NOMO-1 (cell line): Measurements from ENCODE around the gene NDUFS1.
"Not testable (repeated sequence)": the region's sequence is repeated elsewhere in the genome, so short reads cannot be mapped to it uniquely, and the experiment has no call there.

Source experiments
- DNase-seq, 2 experiments: peaks; one replicate each; lab custom pipeline; 2025; ENCODE audit not compliant: unreplicated experiment in 2 of 2; lab: John Stamatoyannopoulos, UW

NDUFS1 gene

GRCh38 chr2:206105541-206105940 is 53.7 kb downstream of the NDUFS1 start:
- DNase-seq = no peak

DNA sequence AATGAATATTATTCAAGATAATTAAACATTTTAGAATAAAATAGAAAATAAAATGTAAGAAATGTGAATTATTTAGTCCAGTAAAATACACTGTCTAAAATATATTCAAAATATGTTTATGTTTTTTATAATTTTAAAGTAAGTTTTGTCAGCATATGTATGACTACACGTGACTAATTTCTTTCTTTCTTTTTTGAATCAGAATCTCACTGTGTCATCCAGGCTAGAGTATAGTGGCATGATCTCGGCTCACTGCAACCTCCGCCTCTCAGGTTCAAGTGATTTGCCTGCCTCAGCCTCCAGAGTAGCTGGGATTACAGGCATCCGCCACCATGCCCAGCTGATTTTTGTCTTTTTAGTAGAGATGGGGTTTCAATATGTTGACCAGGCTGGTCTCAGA is 54.2 kb downstream of the NDUFS1 start:
- no peak for DNase-seq

DNA sequence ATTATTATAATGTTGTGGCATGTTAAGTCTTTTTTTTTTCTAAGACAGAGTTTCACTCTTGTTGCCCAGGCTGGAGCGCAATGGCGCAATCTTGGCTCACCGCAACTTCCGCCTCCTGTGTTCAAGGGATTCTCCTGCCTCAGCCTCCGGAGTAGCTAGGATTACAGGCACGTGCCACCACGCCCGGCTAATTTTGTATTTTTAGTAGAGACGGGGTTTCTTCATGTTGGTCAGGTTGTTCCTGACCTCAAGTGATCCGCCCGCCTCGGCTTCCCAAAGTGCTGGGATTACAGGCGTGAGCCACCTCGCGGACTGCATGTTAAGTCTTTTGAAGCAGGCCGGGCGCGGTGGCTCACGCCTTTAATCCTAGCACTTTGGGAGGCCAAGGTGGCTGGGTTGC is 60.4 kb downstream of the NDUFS1 start:
- peak; percentile 35 to 68 for DNase-seq

DNA sequence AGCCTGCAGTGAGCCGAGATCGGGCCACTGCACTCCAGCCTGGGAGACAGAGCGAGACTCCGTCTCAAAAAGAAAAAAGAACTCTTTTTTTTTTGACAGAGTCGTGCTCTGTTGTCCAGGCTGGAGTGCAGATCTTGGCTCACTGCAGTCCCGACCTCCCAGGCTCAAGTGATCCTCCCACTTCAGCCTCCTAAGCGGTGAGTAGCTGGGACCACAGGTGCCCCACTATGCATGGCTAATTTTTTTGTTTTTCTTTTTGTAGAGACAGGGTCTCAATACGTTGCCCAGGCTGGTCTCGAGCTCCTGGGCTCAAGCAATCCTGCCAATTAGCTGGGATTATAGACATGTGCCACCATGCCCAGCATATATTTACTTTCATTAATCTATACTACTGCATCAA is 60.8 kb downstream of the NDUFS1 start:
- DNase-seq = no peak

DNA sequence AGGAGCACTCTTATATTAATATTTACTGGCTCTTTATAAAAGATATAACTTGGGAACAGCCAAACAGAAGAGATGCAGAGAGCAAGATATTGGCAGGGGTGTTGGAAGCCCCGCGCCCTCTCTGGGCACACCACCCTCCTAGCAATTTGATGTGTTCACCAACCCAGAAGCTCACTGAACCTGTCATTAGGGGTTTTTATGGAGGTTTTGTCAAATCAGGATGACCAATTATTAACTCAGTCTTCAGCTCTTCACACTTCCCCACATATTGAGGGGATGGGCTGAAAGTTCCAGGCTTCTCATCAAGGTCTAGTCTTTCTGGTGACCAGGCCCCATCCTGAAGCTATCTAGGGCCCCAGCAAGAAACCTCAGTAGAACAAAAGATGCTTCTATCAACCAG is 62.4 kb downstream of the NDUFS1 start:
- DNase-seq = no peak

DNA sequence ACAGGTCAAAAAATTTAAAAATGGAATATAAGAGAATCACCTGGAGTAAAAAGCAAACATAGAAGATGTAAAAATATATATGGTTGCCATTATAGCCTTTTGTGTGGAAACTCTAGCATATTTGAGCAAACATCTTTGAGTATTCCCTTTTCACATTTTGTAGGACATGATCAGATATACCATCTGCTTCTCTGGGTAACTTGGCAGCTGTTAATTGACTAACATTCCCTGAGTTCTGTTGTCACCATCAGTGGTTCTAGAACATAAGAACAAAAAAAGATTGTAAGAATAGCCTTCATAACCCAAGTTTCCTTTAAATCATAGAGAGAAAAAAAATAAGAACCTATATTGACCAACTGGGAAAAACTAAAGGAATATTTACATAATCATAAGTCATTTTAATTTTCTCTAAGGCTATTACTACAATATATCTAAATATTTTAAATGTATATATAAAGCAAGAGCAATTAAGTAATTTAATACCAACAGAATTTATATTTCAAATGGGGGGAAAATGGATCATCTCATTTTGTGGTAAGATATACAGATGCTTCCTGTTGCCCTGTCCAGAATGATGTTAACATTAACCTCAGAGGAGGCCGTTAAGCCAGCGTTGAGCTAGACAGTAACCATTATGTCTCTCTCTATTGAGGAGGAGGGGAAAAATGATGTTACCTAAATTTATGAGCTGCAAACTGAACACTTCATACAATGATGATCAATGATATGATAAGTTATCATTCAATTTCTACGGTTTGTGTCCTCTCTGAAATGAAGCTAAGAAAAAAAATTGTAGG is 63.5 kb downstream of the NDUFS1 start:
- peak; percentile 30 to 70 for DNase-seq

DNA sequence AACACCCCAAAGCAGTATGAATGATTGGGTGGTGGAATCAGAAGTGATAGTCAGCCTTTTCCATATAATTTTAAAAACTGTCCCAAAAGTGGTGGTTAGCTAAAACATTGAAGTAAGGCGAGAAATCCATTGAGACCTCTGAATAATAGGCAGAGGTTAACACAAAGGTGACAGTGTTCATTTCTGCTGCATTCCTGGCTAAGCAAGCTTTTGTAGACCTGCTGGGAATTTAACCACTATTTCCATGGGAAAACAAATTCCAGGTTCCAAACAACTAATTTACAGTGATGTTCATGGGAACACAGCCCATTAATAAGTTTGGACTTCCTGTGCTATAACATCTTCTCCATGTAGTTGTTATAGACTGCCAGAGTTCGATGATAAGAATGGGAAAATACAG is 66.9 kb downstream of the NDUFS1 start:
- DNase-seq = no peak

- DNase-seq = no peak
Measured at GRCh38 chr2:206088248-206088647, 71.0 kb downstream of the NDUFS1 start.

GRCh38 chr2:206086716-206087350 is 72.4 kb downstream of the NDUFS1 start:
- peak in 1 of 2 experiments; percentile 11 for DNase-seq

GRCh38 chr2:206085742-206086445 is 73.3 kb downstream of the NDUFS1 start, which contains the start of gene INO80D:
TSS of gene INO80D (minus strand) at chr2:206086174. CDS start at chr2:206063016, 23,158 bp downstream.
- peak; percentile 74 to 91 for DNase-seq

DNA sequence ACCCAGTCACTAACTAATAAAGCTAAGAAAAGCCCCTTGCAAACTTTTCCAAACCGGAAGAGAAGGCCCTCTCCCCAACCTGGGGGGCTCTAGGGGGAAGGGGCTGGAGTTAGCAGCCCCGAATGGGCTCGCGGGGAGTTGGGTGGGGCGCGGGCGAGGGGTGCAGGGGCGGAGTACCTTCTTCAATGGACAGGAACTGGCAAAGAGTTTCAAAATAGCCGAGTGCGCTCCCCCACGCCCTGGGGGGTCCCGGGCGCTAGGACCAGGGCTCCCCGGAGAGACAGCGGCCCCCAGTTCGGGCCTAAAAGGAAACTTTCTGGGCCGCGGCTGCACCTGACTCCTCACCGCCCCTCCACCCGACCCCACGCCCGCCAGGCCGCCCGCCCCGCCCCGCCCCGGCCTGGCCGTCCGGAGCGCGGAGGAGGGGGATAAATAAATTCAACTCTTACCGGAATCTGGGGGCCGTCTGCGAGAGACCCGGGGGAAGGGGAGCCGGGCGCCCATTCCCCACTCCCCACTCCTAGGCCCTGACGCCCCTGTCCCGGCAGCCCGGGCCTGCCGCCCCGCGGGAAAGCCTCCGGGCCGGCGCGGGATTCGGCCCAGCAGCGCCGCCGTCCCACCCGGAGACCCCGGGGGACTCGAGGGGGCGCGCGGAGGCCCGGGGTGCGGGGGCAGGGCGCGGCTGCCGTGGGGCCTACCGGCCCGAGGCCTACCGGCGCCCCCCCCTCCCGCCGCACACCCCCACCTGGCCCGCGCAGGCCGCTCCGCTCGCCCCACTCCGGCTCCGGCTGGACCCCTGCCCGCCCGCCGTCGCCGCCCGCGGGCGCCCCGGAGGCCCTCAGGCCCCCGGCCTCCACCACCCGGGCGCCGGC is 74.1 kb downstream of the NDUFS1 start:
- peak; percentile 7 for DNase-seq

GRCh38 chr2:206084439-206084869 is 74.8 kb downstream of the NDUFS1 start:
- DNase-seq = peak in 1 of 2 experiments; percentile 25

DNA sequence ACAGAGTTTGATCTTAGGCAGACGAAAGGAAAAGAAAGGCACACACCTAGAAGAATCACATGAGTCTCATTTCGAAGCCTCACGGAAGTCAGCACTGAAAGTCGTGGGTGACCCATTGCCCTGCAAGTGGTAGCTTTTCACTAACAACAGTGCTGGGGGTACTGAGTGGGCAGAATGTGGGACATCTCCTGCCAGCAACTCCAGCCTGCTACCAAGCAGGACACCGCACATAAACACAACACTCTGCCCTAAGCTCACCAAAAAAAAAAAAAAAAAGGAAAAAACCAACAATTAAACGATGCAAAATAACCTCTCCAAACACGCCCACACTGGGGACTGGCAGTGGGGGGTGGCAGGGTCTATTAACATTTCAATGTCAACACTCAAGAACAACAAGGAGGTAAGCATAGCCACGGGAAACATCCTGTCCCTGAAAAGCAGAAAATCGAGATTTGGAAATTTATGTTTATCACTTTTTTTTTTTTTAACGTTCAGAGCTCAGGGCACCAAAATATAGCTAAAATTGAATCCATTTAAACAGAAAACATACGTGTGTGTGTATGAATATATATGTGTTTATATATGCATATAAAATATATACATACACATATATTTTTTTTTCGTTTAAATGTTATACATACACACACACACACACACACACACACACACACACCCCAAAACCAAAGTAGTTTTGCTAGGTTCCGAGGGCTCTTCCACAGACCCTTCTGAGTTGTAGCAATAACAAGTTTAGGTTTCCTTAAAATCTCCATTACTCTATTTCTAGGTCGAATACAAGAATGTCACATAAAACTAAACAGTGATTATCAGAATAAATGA is 75.4 kb downstream of the NDUFS1 start:
- DNase-seq = peak in 1 of 2 experiments; percentile 25

DNA sequence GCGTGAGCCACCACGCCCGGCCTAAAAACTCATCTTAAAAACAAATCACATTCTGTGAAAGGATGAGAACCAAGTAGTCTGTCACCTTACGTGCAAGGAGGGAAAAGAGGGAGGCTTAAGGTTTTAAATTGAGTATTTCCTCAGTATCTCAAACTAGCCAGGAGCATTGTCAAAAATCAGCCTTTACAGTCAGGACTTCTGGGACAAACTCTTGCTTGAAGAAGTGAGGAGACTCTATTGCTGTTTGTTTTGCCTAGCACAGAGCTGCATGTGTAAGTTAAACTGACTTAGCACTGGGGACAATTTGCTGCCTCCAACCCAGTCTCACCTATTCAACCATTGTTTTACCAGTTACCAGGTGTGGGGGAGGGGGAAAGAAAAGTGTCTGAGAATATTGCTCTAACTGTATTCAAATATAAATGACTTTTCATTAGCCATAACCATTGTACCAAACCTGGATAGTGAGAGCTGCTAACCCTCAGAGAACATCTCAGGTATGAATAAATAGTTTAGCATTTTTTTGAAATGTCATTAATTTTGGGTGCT is 76.9 kb downstream of the NDUFS1 start:
- no peak for DNase-seq

GRCh38 chr2:206080927-206081326 is 78.3 kb downstream of the NDUFS1 start:
- no peak for DNase-seq

DNA sequence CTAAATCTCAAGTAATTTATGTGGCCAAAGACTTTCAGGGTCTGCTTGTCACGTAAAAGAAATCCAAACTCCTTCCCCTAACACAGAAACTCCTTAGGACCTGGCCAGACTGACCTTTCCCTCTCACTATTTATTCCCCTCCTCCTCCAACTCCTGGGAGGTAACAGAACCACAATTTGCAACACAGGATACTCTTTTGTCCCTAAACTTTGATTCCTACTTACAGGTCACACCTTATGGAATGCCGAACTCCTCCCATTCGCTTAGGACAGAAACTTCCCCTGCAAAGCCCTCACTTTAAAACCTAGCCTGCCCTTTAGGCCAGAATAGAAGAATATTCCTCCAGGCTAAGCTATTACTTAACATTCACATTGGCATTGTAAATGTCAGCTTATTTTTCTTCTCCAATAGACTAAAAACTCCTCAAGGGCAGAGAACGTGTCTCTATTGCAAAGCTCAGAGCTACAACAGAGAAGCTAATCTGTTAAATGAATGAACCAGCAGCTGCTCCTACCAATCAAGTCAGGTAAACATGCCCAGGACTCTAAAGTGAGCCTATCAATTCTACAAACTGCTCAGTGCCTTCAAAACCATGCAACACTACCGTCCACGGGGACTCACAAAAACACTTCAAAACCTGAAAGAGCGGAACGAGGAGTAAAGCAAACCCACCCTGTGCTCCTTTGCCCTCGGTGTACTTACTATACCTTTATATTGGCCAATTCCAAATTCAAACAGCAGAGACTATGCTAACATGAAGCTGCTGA is 79.4 kb downstream of the NDUFS1 start:
- no peak for DNase-seq

DNA sequence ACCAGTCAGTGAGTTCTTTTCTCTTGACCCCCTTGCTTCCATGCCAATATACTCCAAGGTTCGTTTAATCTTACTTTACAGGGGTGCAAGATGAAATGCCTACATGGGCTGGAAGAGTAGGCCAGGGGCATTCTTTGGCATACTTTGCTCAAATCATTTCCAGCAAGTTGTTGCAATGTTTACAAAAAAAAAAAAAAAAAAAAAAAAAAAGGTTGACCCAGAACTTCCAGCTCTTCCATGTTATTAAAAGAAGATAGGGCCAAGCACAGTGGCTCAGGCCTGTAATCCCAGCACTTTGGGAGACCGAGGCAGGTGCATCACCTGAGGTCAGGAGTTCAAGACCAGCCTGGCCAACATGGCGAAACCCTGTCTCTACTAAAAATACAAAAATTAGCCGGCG is 81.4 kb downstream of the NDUFS1 start:
- DNase-seq = not testable (repeated sequence)

GRCh38 chr2:206075113-206075512 is 84.1 kb downstream of the NDUFS1 start:
- DNase-seq = no peak

GRCh38 chr2:206071807-206072206 is 87.4 kb downstream of the NDUFS1 start:
- no peak for DNase-seq
